ENCODE results near the gene MOB3C. TPM values are rescaled to one million over a fixed set of nuclear protein-coding genes. Genes with fewer than 3 reads are reported as not detected.

MOB3C gene
- total and polyA plus RNA-seq, 2 of the 4 experiments (the other 2 are of a cell fraction) = 7.3 to 9.0 TPM

DNA sequence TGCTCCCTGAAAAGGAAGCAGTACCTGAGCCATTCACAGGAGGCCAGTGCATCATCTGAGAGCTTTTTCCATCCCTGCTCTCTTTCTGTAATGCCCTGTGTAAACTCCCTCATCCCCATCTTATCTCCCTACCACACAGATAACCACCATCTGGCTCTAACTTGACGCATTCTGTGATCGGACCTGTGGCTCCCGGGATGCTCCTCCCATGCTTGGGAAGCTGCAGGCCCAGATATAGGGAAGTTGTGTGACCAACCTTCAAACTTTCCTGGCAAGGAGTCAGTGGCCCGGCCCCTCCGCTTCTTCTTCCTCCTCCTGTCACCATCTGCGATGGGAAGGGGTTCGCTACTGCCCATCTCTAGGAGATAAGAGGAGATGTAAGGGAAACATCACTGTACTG lies 33.6 kb downstream of the MOB3C start:
- no CpG with 5 or more reads among the region's 7 CpGs for WGBS, 2 experiments (ENCODE audit: extremely low coverage in 2 of 2, insufficient read length in 1 of 2)
- Histone ChIP-seq H3K18ac (ENCODE audit: low read depth, low read length) (no peak overlapping the region), H2AK9ac (replicated peaks; ENCODE audit: low read depth, low read length, poor library complexity) (no peak overlapping the region), H2AFZ (replicated peaks; ENCODE audit: low read length, poor library complexity) (no peak overlapping the region), H3K79me1 (ENCODE audit: low read depth in 1 of 2, low read length in 2 of 2) (peaks cover 0 to 5% of the 10 kb centered on the region in 2 experiments; a peak in 3 of 4 replicates), H3K14ac (replicated peaks; ENCODE audit: low read depth, low read length) (no peak overlapping the region), H3K9me1 (ENCODE audit: insufficient read depth, low read length) (peaks cover 7% of the 10 kb centered on the region), H2AK5ac (ENCODE audit: low read depth, low read length) (no peak overlapping the region), H2BK120ac (ENCODE audit: low read depth, low read length) (no peak overlapping the region), H4K8ac (ENCODE audit: low read depth in 2 of 2, low read length in 2 of 2) (no peak overlapping the region), H3K4me2 (ENCODE audit: low read depth, low read length) (no peak overlapping the region), H2BK15ac (ENCODE audit: low read depth, low read length) (no peak overlapping the region), H3K56ac (ENCODE audit: extremely low read depth, insufficient read depth, low read length) (no peak overlapping the region), H3K4me1 (ENCODE audit: control insufficient read depth, insufficient read depth, low read length) (no peaks in the 10 kb centered on the region), H3K27me3 (ENCODE audit: control insufficient read depth, insufficient read depth, low read length) (no peaks in the 10 kb centered on the region), H3K9me3 (ENCODE audit: control insufficient read depth, insufficient read depth, low read length) (no peaks in the 10 kb centered on the region), H2BK5ac (ENCODE audit: low read depth, low read length, poor library complexity, severe bottlenecking) (no peak overlapping the region), H3K9ac (ENCODE audit: low read depth, low read length) (no peak overlapping the region), H4K91ac (ENCODE audit: insufficient read depth, low read depth, low read length) (no peak overlapping the region), H3K36me3 (ENCODE audit: control insufficient read depth, insufficient read depth, low read length) (peaks cover 55% of the 10 kb centered on the region), H3K4me3 (ENCODE audit: insufficient read depth, low read depth, low read length) (no peak overlapping the region), H4K5ac (ENCODE audit: low read depth, low read length) (no peak overlapping the region), H3K27ac (ENCODE audit: insufficient read depth, low read length) (no peak overlapping the region), H3K23ac (ENCODE audit: low read depth, low read length) (no peak overlapping the region), H4K20me1 (ENCODE audit: insufficient read depth, low read length) (no peaks in the 10 kb centered on the region; the same call in 1 of the 2 replicates), H2BK20ac (ENCODE audit: low read depth, low read length) (no peak overlapping the region), H3K4ac (ENCODE audit: low read depth, low read length) (no peak overlapping the region)
- dilution Hi-C loops (cut with HindIII; ENCODE audit: low sequenced_read_pairs, unreplicated experiment) (no loop called here), in situ Hi-C loops (cut with MboI; ENCODE audit: low sequenced_read_pairs) (no loop called here), intact Hi-C loops (cut with micrococcal nuclease) (no loop called here)
- POLR2A ChIA-PET (ENCODE audit: unreplicated experiment) = no interaction called here
- CTCF ChIA-PET = no interaction called here
- ATAC-seq (ENCODE audit: low read depth) (no peak), DNase-seq (no peak)
- no peak for TF ChIP-seq CEBPB (IDR thresholded peaks at IDR 0.05; ENCODE audit: low read depth, low read length)
- no TSS peak for BruUV-seq (replicated peaks)

Measured in IMR-90 (cell line).